ENCODE results near the gene HSF4.

The HSF4 gene

DNA sequence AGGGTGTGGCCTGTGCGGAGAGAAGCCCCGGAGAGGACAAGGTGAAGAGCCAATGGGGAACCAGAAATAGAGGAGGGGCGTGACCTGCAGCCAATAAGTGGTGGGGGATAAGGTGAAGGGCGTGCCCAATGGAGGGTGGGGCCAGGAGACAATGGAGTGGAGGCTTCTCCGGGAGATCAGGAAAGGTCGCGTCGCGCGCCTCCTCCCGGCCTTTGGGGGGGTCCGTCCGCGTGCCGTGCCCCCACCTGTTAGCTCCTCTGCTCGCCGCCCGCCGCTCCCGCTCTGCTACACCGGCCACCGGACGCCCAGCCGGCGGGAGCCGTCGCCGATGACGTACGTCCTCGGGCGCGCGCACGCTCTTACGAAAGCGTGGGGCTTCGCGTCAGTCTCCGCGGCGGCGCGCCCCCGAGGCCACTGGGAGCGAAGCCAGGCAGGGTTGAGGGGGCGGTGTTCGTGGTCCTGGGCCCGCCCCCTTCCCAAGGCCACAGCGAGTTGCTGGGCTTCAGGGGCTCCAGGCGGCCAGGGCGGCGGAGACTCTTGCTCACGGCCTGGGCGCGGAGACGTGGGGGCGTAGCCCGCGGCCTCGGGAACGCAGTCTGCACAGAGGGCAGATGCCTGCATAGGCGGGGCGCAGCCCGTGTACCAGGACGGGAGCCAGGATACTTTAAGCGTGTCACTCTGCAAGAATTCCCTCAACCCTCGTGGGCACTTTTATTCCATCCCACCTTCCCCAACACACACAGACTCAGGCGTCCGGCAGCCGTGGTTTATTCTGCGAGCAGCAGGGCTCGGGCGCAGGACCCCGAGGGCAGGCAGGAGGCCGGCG, 19.3 kb downstream of the HSF4 start, which contains the start of gene MATCAP1:
Gene MATCAP1 (minus strand): TSS at position 337 of the 826 bp plus-strand sequence. CDS start 3,353 bp downstream, outside the sequence.
- TF ChIP-seq FOXP2 (optimal IDR thresholded peaks at IDR 0.05; ENCODE audit: borderline replicate concordance, extremely low read depth, extremely low read length, insufficient read depth), result no peak
- no peak for TF ChIP-seq TAF1 (IDR thresholded peaks at IDR 0.05; ENCODE audit: borderline replicate concordance, insufficient read depth, low read length)
- peak in 1 of 2 experiments; percentile 53; a peak in 2 of 4 replicates for TF ChIP-seq REST (IDR thresholded peaks at IDR 0.05; ENCODE audit: insufficient read depth in 1 of 2, low read depth in 2 of 2, low read length in 2 of 2)
- TF ChIP-seq POLR2AphosphoS5 (IDR thresholded peaks at IDR 0.05; ENCODE audit: low read depth, low read length), result peak; percentile 66; the same call in 1 of the 2 replicates
- peak; percentile 4; the same call in 1 of the 2 replicates for TF ChIP-seq SIN3A (IDR thresholded peaks at IDR 0.05; ENCODE audit: borderline replicate concordance, insufficient read depth, low read length)

GRCh38 chr16:67184453-67184994, 20.0 kb downstream of the HSF4 start:
- no peak for TF ChIP-seq REST (IDR thresholded peaks at IDR 0.05; ENCODE audit: insufficient read depth in 1 of 2, low read depth in 2 of 2, low read length in 2 of 2)
- TF ChIP-seq SIN3A (IDR thresholded peaks at IDR 0.05; ENCODE audit: borderline replicate concordance, insufficient read depth, low read length), result no peak
- TF ChIP-seq FOXP2 (optimal IDR thresholded peaks at IDR 0.05; ENCODE audit: borderline replicate concordance, extremely low read depth, extremely low read length, insufficient read depth), result no peak
- TF ChIP-seq POLR2AphosphoS5 (IDR thresholded peaks at IDR 0.05; ENCODE audit: low read depth, low read length), result no peak
- no peak for TF ChIP-seq TAF1 (IDR thresholded peaks at IDR 0.05; ENCODE audit: borderline replicate concordance, insufficient read depth, low read length)

GRCh38 chr16:67184995-67185650, 20.6 kb downstream of the HSF4 start:
- TF ChIP-seq TAF1 (IDR thresholded peaks at IDR 0.05; ENCODE audit: borderline replicate concordance, insufficient read depth, low read length), result no peak
- peak; percentile 99 for TF ChIP-seq REST (IDR thresholded peaks at IDR 0.05; ENCODE audit: insufficient read depth in 1 of 2, low read depth in 2 of 2, low read length in 2 of 2)
- no peak for TF ChIP-seq POLR2AphosphoS5 (IDR thresholded peaks at IDR 0.05; ENCODE audit: low read depth, low read length)
- peak; percentile 98 for TF ChIP-seq SIN3A (IDR thresholded peaks at IDR 0.05; ENCODE audit: borderline replicate concordance, insufficient read depth, low read length)
- TF ChIP-seq FOXP2 (optimal IDR thresholded peaks at IDR 0.05; ENCODE audit: borderline replicate concordance, extremely low read depth, extremely low read length, insufficient read depth), result no peak

DNA sequence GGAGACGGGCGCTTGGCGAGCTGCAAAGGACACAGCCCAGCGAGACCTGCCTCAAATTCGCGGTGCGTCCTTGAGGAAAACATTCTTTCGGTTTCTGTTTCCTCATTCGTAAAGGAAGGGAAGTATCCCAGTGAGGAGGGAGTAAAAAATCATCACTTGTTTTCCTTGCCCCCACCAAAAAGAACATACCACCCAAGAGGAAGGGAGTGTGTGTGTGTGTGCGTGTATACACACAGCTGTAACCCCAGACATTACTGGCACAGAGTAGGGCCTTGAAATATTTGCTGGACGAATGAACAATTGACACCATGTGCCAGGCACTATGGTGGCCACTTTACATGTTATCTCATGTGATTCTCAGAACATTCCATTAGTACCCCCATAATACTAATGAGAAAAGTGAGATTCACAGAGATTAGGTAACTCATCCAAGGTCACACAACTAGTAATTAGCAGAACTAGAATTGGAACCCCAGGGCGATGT, 21.1 kb downstream of the HSF4 start:
- TF ChIP-seq SIN3A (IDR thresholded peaks at IDR 0.05; ENCODE audit: borderline replicate concordance, insufficient read depth, low read length) (no peak), POLR2AphosphoS5 (IDR thresholded peaks at IDR 0.05; ENCODE audit: low read depth, low read length) (no peak), TAF1 (IDR thresholded peaks at IDR 0.05; ENCODE audit: borderline replicate concordance, insufficient read depth, low read length) (no peak), FOXP2 (optimal IDR thresholded peaks at IDR 0.05; ENCODE audit: borderline replicate concordance, extremely low read depth, extremely low read length, insufficient read depth) (no peak), REST (IDR thresholded peaks at IDR 0.05; ENCODE audit: insufficient read depth in 1 of 2, low read depth in 2 of 2, low read length in 2 of 2) (no peak)
